Measurements from ENCODE around the gene TEPSIN. TPM values are rescaled to one million over a fixed set of nuclear protein-coding genes. Genes with fewer than 3 reads are reported as not detected.

TEPSIN gene
- total and polyA plus RNA-seq, 4 donors: 3.2 to 22.9 (median 10.7) TPM

DNA sequence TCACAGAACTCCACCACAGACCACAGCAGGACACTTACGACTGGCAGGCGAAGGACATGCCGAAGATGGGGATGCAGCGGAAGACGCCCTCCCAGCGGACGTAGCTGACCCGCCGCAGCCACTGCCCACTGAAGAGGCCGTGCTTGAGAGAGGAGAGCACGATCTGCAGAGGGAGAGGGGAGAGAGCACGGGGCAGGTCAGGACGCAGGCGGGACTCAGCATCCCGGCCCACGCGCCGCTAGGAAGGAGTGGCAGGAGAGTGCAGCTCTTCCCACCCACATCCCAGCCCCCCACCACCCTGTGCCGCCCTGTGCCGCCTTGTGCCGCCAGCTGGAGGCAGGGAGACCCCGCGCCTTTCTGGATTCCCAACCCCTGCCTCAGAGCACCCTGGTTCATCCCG lies 41.7 kb upstream of the TEPSIN start:
- H3K36me3 ChIP-seq (ENCODE audit: control insufficient read depth in 4 of 4, insufficient read depth in 3 of 4, low read depth in 1 of 4, low read length in 3 of 4): peaks cover 16 to 59% (median 28%) of the 10 kb centered on the region in 4 donors
- TF ChIP-seq HNF4G (IDR thresholded peaks at IDR 0.05): no peak
- no peak for TF ChIP-seq NR2F2 (IDR thresholded peaks at IDR 0.05)
- no peak for TF ChIP-seq REST (IDR thresholded peaks at IDR 0.05)
- no peak for TF ChIP-seq EGR1 (IDR thresholded peaks at IDR 0.05; ENCODE audit: low read depth in 2 of 2)
- TF ChIP-seq RAD21 (IDR thresholded peaks at IDR 0.05): no peak
- TF ChIP-seq, protein P1, sequence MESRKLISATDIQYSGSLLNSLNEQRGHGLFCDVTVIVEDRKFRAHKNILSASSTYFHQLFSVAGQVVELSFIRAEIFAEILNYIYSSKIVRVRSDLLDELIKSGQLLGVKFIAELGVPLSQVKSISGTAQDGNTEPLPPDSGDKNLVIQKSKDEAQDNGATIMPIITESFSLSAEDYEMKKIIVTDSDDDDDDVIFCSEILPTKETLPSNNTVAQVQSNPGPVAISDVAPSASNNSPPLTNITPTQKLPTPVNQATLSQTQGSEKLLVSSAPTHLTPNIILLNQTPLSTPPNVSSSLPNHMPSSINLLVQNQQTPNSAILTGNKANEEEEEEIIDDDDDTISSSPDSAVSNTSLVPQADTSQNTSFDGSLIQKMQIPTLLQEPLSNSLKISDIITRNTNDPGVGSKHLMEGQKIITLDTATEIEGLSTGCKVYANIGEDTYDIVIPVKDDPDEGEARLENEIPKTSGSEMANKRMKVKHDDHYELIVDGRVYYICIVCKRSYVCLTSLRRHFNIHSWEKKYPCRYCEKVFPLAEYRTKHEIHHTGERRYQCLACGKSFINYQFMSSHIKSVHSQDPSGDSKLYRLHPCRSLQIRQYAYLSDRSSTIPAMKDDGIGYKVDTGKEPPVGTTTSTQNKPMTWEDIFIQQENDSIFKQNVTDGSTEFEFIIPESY (IDR thresholded peaks at IDR 0.05): no peak
- TF ChIP-seq, protein P2, sequence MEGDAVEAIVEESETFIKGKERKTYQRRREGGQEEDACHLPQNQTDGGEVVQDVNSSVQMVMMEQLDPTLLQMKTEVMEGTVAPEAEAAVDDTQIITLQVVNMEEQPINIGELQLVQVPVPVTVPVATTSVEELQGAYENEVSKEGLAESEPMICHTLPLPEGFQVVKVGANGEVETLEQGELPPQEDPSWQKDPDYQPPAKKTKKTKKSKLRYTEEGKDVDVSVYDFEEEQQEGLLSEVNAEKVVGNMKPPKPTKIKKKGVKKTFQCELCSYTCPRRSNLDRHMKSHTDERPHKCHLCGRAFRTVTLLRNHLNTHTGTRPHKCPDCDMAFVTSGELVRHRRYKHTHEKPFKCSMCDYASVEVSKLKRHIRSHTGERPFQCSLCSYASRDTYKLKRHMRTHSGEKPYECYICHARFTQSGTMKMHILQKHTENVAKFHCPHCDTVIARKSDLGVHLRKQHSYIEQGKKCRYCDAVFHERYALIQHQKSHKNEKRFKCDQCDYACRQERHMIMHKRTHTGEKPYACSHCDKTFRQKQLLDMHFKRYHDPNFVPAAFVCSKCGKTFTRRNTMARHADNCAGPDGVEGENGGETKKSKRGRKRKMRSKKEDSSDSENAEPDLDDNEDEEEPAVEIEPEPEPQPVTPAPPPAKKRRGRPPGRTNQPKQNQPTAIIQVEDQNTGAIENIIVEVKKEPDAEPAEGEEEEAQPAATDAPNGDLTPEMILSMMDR (IDR thresholded peaks at IDR 0.05; ENCODE audit: low read depth, low read length, missing input control): no peak
- TF ChIP-seq FOXA1 (IDR thresholded peaks at IDR 0.05): no peak
- TF ChIP-seq, protein P3, sequence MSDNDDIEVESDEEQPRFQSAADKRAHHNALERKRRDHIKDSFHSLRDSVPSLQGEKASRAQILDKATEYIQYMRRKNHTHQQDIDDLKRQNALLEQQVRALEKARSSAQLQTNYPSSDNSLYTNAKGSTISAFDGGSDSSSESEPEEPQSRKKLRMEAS (IDR thresholded peaks at IDR 0.05): no peak
- no peak for TF ChIP-seq SP1 (IDR thresholded peaks at IDR 0.05)
- TF ChIP-seq, protein P4, sequence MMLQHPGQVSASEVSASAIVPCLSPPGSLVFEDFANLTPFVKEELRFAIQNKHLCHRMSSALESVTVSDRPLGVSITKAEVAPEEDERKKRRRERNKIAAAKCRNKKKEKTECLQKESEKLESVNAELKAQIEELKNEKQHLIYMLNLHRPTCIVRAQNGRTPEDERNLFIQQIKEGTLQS (IDR thresholded peaks at IDR 0.05): no peak
- TF ChIP-seq JUND (IDR thresholded peaks at IDR 0.05): no peak
- no peak for TF ChIP-seq FOXA2 (IDR thresholded peaks at IDR 0.05)
- no peak overlapping the region for H3K27ac ChIP-seq (ENCODE audit: low read depth in 1 of 2, low read length in 2 of 2)
- no peak for DNase-seq (ENCODE audit: low spot score)
- no peak overlapping the region for H3K9ac ChIP-seq (ENCODE audit: low read depth in 1 of 2, low read length in 2 of 2)
- no peak overlapping the region for H3K4me3 ChIP-seq (ENCODE audit: low read depth in 1 of 3, low read length in 3 of 3)
- H3K4me1 ChIP-seq (ENCODE audit: control insufficient read depth in 4 of 4, insufficient read depth in 4 of 4, low read length in 3 of 4): no peaks in the 10 kb centered on the region
- H3K9me3 ChIP-seq (ENCODE audit: control insufficient read depth in 4 of 4, low read length in 3 of 4): no peaks in the 10 kb centered on the region
- no peaks in the 10 kb centered on the region for H3K27me3 ChIP-seq (ENCODE audit: control insufficient read depth in 4 of 4, insufficient read depth in 4 of 4, low read length in 3 of 4)
- WGBS: 96% methylated on average over 24 of the region's 24 CpGs

GRCh38 chr17:81279278-81280275 lies 40.7 kb upstream of the TEPSIN start:
- Histone ChIP-seq H3K9ac (ENCODE audit: low read depth in 1 of 2, low read length in 2 of 2) (no peak overlapping the region), H3K4me1 (ENCODE audit: control insufficient read depth in 4 of 4, insufficient read depth in 4 of 4, low read length in 3 of 4) (no peaks in the 10 kb centered on the region), H3K36me3 (ENCODE audit: control insufficient read depth in 4 of 4, insufficient read depth in 3 of 4, low read depth in 1 of 4, low read length in 3 of 4) (peaks cover 19 to 67% (median 32%) of the 10 kb centered on the region in 4 donors), H3K9me3 (ENCODE audit: control insufficient read depth in 4 of 4, low read length in 3 of 4) (no peaks in the 10 kb centered on the region), H3K27me3 (ENCODE audit: control insufficient read depth in 4 of 4, insufficient read depth in 4 of 4, low read length in 3 of 4) (no peaks in the 10 kb centered on the region), H3K4me3 (ENCODE audit: low read depth in 1 of 3, low read length in 3 of 3) (no peak overlapping the region), H3K27ac (ENCODE audit: low read depth in 1 of 2, low read length in 2 of 2) (no peak overlapping the region)
- WGBS: 96% methylated on average over 50 of the region's 50 CpGs
- no peak for DNase-seq (ENCODE audit: low spot score)
- TF ChIP-seq HNF4G (IDR thresholded peaks at IDR 0.05) (no peak), JUND (IDR thresholded peaks at IDR 0.05) (no peak), NR2F2 (IDR thresholded peaks at IDR 0.05) (no peak), RXRA (IDR thresholded peaks at IDR 0.05) (no peak), EGR1 (IDR thresholded peaks at IDR 0.05; ENCODE audit: low read depth in 2 of 2) (no peak), FOXA2 (IDR thresholded peaks at IDR 0.05) (no peak), HNF4A (conservative IDR thresholded peaks at IDR 0.05) (no peak), FOXA1 (IDR thresholded peaks at IDR 0.05) (no peak)
- TF ChIP-seq, protein P1 (IDR thresholded peaks at IDR 0.05): no peak
- TF ChIP-seq, protein P4 (IDR thresholded peaks at IDR 0.05): no peak
- TF ChIP-seq, protein P2 (IDR thresholded peaks at IDR 0.05; ENCODE audit: low read depth, low read length, missing input control): no peak
- TF ChIP-seq, protein P3 (IDR thresholded peaks at IDR 0.05): no peak
